GM12874 (cell line): Measurements from ENCODE around the gene DHX32.

Experiments
- TF ChIP-seq, protein P1 (sequence below): IDR thresholded peaks from 2 replicates; pipeline ENCODE4 v1.5.1; 2011; ENCODE audit warnings: low read depth, mild to moderate bottlenecking, control low read depth, low read length, moderate library complexity; ENCODE audit not compliant: insufficient read depth

DHX32 gene

DNA sequence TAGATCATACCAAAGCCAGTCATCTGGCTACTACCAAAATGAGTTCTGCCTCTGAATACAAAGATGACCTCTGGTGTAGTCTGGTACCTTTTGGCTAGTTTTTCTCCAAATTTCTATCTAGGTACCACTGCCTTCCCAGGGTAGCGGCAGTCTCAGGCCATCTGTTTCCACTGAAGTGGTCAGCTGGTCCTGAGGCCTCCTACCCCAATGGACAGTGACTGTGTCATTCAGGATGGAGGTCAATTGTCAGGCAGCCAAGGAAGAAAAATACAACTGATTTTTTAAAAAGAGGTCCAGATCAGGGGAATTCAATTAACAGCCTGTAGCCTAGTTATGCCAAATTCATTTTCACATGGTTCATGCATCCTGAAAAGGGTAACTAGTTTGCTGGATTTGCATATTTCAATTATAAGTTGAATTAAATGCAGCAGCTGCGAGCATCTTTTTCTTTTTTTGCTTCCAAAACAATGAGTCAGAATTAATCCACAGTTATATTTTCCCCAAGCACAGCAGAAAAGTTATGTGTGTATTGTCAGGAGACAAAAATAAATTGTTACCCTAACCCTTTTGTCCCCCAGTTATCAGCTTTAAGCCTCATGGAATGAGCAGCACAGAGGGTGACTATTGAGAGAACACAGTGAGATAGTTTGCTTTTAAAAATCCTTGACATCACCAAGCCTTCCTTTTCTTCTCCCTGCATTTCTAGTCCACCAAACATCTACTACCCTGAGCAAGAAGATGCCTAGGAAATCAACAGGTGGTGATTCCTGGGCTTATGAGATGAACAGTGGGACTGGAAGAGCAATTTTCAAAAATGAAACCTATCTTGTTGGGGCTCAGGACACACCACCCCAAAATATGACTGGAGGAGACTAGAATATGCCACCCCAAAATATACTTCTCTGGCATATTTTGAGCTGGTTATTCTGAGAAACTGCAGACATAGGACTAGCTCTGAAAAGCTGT, 30.0 kb downstream of the DHX32 start:
- TF ChIP-seq, protein P1, sequence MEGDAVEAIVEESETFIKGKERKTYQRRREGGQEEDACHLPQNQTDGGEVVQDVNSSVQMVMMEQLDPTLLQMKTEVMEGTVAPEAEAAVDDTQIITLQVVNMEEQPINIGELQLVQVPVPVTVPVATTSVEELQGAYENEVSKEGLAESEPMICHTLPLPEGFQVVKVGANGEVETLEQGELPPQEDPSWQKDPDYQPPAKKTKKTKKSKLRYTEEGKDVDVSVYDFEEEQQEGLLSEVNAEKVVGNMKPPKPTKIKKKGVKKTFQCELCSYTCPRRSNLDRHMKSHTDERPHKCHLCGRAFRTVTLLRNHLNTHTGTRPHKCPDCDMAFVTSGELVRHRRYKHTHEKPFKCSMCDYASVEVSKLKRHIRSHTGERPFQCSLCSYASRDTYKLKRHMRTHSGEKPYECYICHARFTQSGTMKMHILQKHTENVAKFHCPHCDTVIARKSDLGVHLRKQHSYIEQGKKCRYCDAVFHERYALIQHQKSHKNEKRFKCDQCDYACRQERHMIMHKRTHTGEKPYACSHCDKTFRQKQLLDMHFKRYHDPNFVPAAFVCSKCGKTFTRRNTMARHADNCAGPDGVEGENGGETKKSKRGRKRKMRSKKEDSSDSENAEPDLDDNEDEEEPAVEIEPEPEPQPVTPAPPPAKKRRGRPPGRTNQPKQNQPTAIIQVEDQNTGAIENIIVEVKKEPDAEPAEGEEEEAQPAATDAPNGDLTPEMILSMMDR, result no peak

DNA sequence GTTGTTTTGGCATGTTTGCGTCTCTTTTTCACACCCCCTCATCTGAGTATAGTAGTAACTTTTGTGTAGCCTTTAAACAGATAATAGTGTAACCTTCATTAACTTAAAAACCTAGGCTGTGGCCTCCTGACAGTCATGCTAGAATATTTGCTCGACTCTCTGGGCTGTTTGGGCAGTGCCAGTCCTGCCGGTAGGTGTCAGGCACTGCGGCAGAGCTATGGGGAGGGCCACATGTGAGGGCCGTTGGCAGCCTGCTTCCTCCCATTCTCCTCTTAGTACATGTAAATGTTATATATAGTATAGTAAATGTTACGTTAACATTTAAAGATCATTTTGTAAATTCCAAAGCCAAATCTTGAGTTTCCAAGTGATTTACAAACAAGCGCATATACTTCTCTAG, 31.6 kb downstream of the DHX32 start:
- TF ChIP-seq, protein P1, result no peak

DNA sequence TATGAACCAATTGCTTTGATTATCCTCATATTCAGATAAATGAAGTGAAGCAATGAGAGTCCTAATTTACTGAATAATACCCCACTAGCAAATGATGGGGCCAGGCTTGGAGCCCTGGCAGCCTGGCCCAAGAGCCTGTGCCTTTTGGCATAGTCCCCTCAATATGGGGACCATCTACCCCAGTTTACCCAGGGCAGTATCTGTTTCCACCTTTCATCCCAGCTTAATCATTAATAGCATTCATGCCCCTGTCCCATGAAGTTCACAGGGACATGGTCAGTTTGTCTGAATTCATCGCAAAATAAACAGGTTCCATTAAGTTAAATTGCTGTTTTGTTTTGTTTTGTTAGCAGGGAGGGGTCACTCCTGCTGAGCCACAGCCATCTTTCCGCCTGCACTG, 32.2 kb downstream of the DHX32 start:
- TF ChIP-seq, protein P1, result no peak

DNA sequence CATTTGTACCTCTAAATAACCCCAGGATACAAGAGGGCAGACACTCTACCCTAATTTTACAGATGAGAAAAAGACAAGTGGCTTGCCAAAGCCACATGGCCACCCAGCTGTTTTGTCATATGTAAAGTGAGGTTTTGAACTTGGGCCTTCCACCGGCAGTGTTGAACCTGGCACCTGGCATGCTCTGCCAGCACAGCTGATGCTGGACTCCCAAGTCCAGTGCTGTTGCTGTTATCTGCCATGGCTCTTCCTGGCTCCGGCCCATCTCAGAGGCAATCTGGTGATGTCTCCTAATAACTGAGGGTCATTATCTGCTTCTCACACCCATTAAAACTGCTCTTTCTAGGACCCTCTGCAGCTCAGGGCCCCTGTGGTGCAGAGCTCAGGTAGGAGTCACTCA, 32.7 kb downstream of the DHX32 start:
- TF ChIP-seq, protein P1, result no peak

DNA sequence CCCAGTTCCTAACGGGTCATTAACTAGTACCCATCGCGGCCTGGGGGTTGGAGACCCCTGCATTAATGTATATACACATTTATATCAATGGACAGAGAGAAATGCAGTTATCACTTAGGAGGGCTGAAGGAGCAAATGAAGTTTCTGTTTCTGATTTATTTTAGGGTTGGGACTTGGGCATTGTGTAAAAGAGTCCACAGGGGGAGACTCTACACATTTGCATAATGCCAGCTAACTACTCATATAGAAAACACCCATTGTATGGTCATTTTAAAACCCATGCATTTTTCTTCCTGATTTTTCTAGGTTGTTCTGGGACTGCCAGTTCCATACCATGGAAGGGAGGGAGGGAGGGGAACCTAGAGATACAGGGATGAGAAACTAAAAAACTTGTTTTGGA, 34.2 kb downstream of the DHX32 start:
- TF ChIP-seq, protein P1, result no peak

DNA sequence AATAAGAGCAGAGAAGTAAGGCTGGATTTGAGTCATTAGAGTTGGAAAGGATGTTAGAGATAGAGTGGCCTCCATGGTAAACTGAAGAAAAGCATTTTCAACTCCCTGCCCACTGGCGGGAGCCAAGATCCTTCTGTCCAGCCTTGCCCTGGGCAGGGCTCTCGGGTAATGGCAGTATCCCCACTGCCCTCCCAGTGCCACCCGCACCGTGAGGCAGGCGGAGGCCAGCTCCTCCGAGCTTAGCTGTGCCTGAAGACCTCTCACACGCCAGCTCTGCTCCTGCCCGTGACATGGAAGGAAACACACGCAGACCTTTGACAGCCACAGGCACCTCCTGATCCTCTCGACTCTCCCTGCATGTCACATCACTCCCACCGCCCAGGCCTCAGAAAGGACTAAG, 35.5 kb downstream of the DHX32 start:
- TF ChIP-seq, protein P1, result no peak

DNA sequence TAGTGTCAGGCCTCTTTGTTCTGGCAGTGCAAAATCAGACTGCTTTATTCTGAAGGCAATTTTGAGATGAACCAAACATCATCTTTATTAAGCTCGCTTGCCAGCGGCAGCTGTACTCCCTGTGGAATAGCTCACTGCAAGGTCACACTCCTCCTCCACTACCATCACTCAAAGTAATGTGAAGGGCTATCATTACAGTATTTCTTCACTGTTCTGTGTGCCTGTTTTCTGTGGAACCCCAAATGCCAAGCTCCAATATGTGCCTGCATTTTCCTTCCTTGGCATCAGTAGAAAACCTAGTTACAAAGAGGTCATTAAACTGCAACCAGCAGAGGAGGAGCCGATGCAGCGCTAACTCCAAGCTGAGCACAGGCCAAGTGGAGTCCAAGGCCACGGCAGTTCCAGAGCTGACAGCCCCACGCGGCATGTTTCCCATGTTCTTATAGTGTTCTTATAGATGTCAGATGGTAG, 36.3 kb downstream of the DHX32 start:
- TF ChIP-seq, protein P1, result no peak
